SJSA1 (cell line): ENCODE data around the gene LY6G5B. TPM values are rescaled to one million over a fixed set of nuclear protein-coding genes. Genes with fewer than 3 reads are reported as not detected.
A peak's percentile ranks its signal among the peaks of the same experiment; 100 is the strongest.

Experiments used
- DNase-seq, 2 experiments: peaks; one replicate each; pipeline ENCODE4 v3.0.0-alpha.2; 2015 to 2020; ENCODE audit warnings: low spot score in 2 of 2, low read depth in 1 of 2
- H3K27ac ChIP-seq: fragments of 250-450 bp; sonication (Bioruptor Pico); 2 replicates; pipeline ENCODE4 v1.5.1; 2020; ENCODE audit warnings: mild to moderate bottlenecking, moderate library complexity
- H3K27me3 ChIP-seq: fragments of 250-450 bp; sonication (Bioruptor Pico); replicated peaks from 2 replicates; pipeline ENCODE4 v1.5.1; 2020; ENCODE audit warnings: mild to moderate bottlenecking, moderate library complexity
- H3K36me3 ChIP-seq: fragments of 250-450 bp; sonication (Bioruptor Pico); 2 replicates; pipeline ENCODE4 v1.5.1; 2020; ENCODE audit warnings: mild to moderate bottlenecking
- H3K4me1 ChIP-seq: fragments of 250-450 bp; sonication (Bioruptor Pico); replicated peaks from 2 replicates; pipeline ENCODE4 v1.6.1; 2021; ENCODE audit warnings: mild to moderate bottlenecking
- H3K4me3 ChIP-seq: fragments of 250-450 bp; sonication (Bioruptor Pico); 2 replicates; pipeline ENCODE4 v1.5.1; 2020; ENCODE audit warnings: mild to moderate bottlenecking
- H3K9me3 ChIP-seq: fragments of 250-450 bp; sonication (Bioruptor Pico); replicated peaks from 2 replicates; pipeline ENCODE4 v1.5.1; 2020; ENCODE audit warnings: mild to moderate bottlenecking
- total RNA-seq: library from RNA; depleted of rRNA; stranded (reverse); fragments of >200 nt; shearing (Covaris generic); gene quantifications from 2 replicates; pipeline ENCODE4 v1.2.3, GENCODE V29; 2014; rRNA removed

The LY6G5B gene, protein sequence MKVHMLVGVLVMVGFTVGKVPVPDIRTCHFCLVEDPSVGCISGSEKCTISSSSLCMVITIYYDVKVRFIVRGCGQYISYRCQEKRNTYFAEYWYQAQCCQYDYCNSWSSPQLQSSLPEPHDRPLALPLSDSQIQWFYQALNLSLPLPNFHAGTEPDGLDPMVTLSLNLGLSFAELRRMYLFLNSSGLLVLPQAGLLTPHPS
- total RNA-seq: 0.19 and 1.6 TPM in 2 replicates

- DNase-seq: no peak
- H3K9me3 ChIP-seq: no peaks in the 10 kb centered on the region
- peaks cover 81% of the 10 kb centered on the region for H3K36me3 ChIP-seq
- H3K27me3 ChIP-seq: no peaks in the 10 kb centered on the region
- H3K4me3 ChIP-seq: no peak within 1 kb of the TSS
- no peak within 1 kb of the TSS for H3K27ac ChIP-seq
- peaks cover 8% of the 10 kb centered on the region; the same call in 1 of the 2 replicates for H3K4me1 ChIP-seq
Measured at GRCh38 chr6:31669676-31670075, at the start of gene LY6G5B. Gene LY6G5B (plus strand): TSS chr6:31669976. CDS start chr6:31670951, 975 bp downstream.

GRCh38 chr6:31620586-31621319 lies 49.0 kb upstream of the LY6G5B start, which contains the start of gene PRRC2A:
Gene PRRC2A (plus strand): TSS chr6:31620715. CDS start chr6:31622790, 2,075 bp downstream.
- Histone ChIP-seq H3K9me3 (no peaks in the 10 kb centered on the region), H3K27ac (peak within 1 kb of the TSS; percentile 98), H3K4me1 (peaks cover 8% of the 10 kb centered on the region), H3K4me3 (peak within 1 kb of the TSS; percentile 77), H3K36me3 (peaks cover 51% of the 10 kb centered on the region), H3K27me3 (no peaks in the 10 kb centered on the region)
- DNase-seq: peak; percentile 82 to 85

DNA sequence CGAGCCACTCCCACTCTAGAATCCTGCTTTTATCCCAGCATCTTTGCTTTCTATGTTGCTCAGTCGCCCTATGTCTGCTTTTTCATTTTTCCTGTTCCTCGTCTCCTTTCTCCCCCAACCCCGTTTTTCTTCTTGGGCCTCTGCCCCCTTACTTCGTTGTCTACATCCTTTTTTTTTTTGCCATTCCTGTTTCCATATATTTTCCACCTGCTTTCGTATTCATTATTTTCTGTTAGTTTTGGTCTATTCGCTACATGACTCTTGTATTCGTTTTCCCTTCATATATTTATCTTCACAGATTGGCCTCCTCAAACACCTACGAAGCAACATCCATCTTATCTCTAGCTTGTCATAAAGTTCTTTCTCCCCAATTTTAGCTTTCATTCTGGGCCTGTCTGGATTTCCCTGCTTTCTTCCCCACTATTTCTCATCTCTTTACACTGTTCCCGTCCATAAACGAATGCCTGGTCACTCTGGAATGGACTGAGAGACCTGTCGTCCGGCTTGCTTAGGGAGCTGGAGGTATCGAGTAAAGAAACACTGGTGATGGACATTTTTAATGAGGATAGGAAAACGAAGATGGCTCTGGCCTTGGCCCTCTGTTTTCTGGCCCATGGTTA lies 48.3 kb upstream of the LY6G5B start:
- Histone ChIP-seq H3K27me3 (no peaks in the 10 kb centered on the region), H3K4me1 (peaks cover 8% of the 10 kb centered on the region), H3K27ac (peak overlapping the region; percentile 86), H3K4me3 (peak overlapping the region; percentile 77), H3K9me3 (no peaks in the 10 kb centered on the region), H3K36me3 (peaks cover 58% of the 10 kb centered on the region)
- no peak for DNase-seq

DNA sequence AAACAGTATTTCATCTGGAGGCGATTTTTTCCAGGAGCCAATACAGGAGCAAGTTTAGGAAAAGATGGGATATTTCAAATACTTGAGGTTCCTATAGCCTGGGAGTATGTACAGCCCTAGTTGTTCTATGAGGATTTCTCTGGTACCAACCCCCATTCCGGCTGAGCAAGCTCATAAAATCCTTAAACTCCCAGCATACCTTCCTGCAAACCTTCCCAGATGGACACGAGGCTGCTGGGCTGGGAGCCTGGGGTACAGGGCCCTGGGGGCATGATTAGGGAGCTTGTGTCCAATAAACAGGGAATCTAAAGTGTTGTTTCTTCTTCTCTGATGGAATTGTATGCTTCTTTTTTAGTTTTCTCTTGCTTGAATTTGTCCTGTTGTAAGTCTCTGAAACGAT lies 47.8 kb upstream of the LY6G5B start:
- DNase-seq: peak in 1 of 2 experiments; percentile 11
- Histone ChIP-seq H3K36me3 (peaks cover 64% of the 10 kb centered on the region), H3K27ac (no peak overlapping the region), H3K4me1 (peaks cover 8% of the 10 kb centered on the region), H3K27me3 (no peaks in the 10 kb centered on the region), H3K9me3 (no peaks in the 10 kb centered on the region), H3K4me3 (peak overlapping the region; percentile 77)

GRCh38 chr6:31622684-31623091 lies 47.1 kb upstream of the LY6G5B start:
- H3K4me1 ChIP-seq: peaks cover 8% of the 10 kb centered on the region
- no peak for DNase-seq
- no peaks in the 10 kb centered on the region for H3K27me3 ChIP-seq
- H3K9me3 ChIP-seq: no peaks in the 10 kb centered on the region
- H3K4me3 ChIP-seq: no peak overlapping the region
- peaks cover 71% of the 10 kb centered on the region for H3K36me3 ChIP-seq
- no peak overlapping the region for H3K27ac ChIP-seq

- Histone ChIP-seq H3K4me3 (no peak overlapping the region), H3K27me3 (no peaks in the 10 kb centered on the region), H3K36me3 (peaks cover 84% of the 10 kb centered on the region), H3K27ac (no peak overlapping the region), H3K9me3 (no peaks in the 10 kb centered on the region), H3K4me1 (peaks cover 8% of the 10 kb centered on the region)
- no peak for DNase-seq
Measured at GRCh38 chr6:31624070-31624469, 45.7 kb upstream of the LY6G5B start.

- no peak overlapping the region for H3K27ac ChIP-seq
- no peaks in the 10 kb centered on the region for H3K9me3 ChIP-seq
- H3K4me1 ChIP-seq: peaks cover 8% of the 10 kb centered on the region
- H3K36me3 ChIP-seq: peaks cover 99% of the 10 kb centered on the region
- no peak for DNase-seq
- H3K27me3 ChIP-seq: no peaks in the 10 kb centered on the region
- no peak overlapping the region for H3K4me3 ChIP-seq
Measured at GRCh38 chr6:31626952-31627351, 42.8 kb upstream of the LY6G5B start.

- peaks cover 99% of the 10 kb centered on the region for H3K36me3 ChIP-seq
Measured at GRCh38 chr6:31627690-31628287, 42.0 kb upstream of the LY6G5B start.

GRCh38 chr6:31629014-31629413 lies 40.8 kb upstream of the LY6G5B start:
- Histone ChIP-seq H3K27me3 (no peaks in the 10 kb centered on the region), H3K9me3 (no peaks in the 10 kb centered on the region), H3K27ac (no peak overlapping the region), H3K36me3 (peaks cover 99% of the 10 kb centered on the region), H3K4me3 (no peak overlapping the region), H3K4me1 (no peaks in the 10 kb centered on the region)
- no peak for DNase-seq

More at GRCh38 chr6:31627690-31628287, 42.0 kb upstream of the LY6G5B start:
- Histone ChIP-seq H3K27ac (no peak overlapping the region), H3K4me3 (no peak overlapping the region), H3K9me3 (no peaks in the 10 kb centered on the region), H3K27me3 (no peaks in the 10 kb centered on the region), H3K4me1 (peaks cover under 1% of the 10 kb centered on the region)
- no peak for DNase-seq

- no peak for DNase-seq
- Histone ChIP-seq H3K9me3 (no peaks in the 10 kb centered on the region), H3K36me3 (peaks cover 99% of the 10 kb centered on the region), H3K27me3 (no peaks in the 10 kb centered on the region), H3K27ac (no peak overlapping the region), H3K4me1 (no peaks in the 10 kb centered on the region), H3K4me3 (no peak overlapping the region)
Measured at GRCh38 chr6:31630177-31630934, 39.4 kb upstream of the LY6G5B start.

DNA sequence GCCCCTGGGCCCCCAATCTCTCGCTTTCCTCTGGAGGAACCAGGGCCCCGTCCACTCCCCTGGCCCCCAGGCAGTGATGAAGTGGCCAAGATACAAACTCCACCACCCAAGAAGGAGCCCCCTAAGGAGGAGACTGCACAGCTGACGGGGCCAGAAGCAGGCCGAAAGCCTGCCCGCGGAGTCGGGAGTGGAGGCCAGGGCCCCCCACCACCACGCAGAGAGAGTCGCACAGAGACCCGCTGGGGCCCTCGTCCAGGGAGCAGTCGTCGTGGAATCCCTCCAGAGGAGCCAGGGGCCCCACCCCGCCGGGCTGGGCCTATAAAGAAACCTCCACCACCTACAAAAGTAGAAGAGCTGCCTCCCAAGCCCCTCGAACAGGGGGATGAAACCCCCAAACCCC lies 38.6 kb upstream of the LY6G5B start:
- H3K27me3 ChIP-seq: no peaks in the 10 kb centered on the region
- no peaks in the 10 kb centered on the region for H3K9me3 ChIP-seq
- H3K4me3 ChIP-seq: no peak overlapping the region
- H3K4me1 ChIP-seq: no peaks in the 10 kb centered on the region
- no peak for DNase-seq
- no peak overlapping the region for H3K27ac ChIP-seq
- H3K36me3 ChIP-seq: peaks cover 99% of the 10 kb centered on the region

DNA sequence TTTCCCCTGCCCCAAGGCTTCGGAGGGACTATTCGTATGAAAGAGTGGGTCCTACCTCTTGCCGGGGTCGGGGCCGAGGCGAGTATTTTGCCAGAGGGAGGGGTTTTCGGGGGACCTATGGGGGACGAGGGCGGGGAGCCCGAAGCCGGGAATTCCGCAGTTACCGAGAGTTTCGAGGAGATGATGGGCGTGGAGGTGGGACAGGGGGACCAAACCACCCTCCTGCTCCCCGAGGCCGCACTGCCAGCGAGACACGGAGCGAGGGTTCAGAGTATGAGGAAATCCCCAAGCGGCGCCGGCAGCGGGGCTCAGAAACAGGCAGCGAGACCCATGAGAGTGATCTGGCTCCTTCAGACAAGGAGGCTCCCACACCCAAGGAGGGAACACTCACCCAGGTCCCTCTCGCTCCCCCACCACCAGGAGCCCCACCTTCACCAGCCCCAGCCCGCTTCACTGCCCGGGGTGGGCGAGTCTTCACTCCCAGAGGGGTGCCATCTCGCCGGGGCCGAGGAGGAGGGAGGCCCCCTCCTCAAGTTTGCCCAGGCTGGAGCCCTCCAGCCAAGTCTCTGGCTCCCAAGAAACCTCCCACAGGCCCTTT lies 38.0 kb upstream of the LY6G5B start:
- Histone ChIP-seq H3K4me1 (no peaks in the 10 kb centered on the region), H3K4me3 (no peak overlapping the region), H3K27ac (no peak overlapping the region), H3K9me3 (no peaks in the 10 kb centered on the region), H3K27me3 (no peaks in the 10 kb centered on the region), H3K36me3 (peaks cover 99% of the 10 kb centered on the region)
- DNase-seq: no peak
